Ovary (tissue), 9 donors: ENCODE data around the gene ADAMTS2. TPM values are rescaled to one million over a fixed set of nuclear protein-coding genes. Genes with fewer than 3 reads are reported as not detected.

Source experiments
- DNase-seq, 5 donors: peaks; one replicate each; pipeline ENCODE4 v3.0.0-alpha.2; 2019 to 2020
- H3K27ac ChIP-seq, 2 donors: fragments of 200-600 bp; one replicate each; pipeline versions ENCODE4 v1.5.1 to v1.8.0; 2019 to 2022
- H3K27me3 ChIP-seq: fragments of 200-600 bp; one replicate; pipeline ENCODE4 v1.8.0; 2022
- H3K36me3 ChIP-seq: fragments of 200-600 bp; sonication (generic); one replicate; pipeline ENCODE4 v1.5.1; 2019
- H3K4me1 ChIP-seq: one replicate; pipeline ENCODE4 v1.8.1; 2013; ENCODE audit warnings: mild to moderate bottlenecking, moderate library complexity; ENCODE audit not compliant: insufficient read depth
- H3K4me3 ChIP-seq: fragments of 200-600 bp; sonication (generic); one replicate; pipeline ENCODE4 v1.5.1; 2017
- H3K9me3 ChIP-seq, 2 donors: fragments of 200-600 bp in 1 of 2; sonication (generic) in 1 of 2; one replicate each; pipeline versions ENCODE4 v1.5.1 to v1.8.1; 2013 to 2019; ENCODE audit warnings: mild to moderate bottlenecking in 1 of 2, moderate library complexity in 1 of 2
- EP300 ChIP-seq: sonication (generic); formaldehyde crosslinking; IDR thresholded peaks from one replicate; pipeline ENCODE4 v1.6.1; 2017; ENCODE audit warnings: antibody characterized with exemption
- POLR2A ChIP-seq: fragments of 450-650 bp; IDR thresholded peaks from one replicate; pipeline ENCODE4 v1.6.1; 2017; ENCODE audit warnings: antibody characterized with exemption, mild to moderate bottlenecking, moderate library complexity
- WGBS, 3 donors: extraction: QIAGEN DNeasy Blood & Tissue Kit in 1 of 3; methylation state at CpG; one replicate each; pipeline versions ENCODE4 v1.1.5 to v1.1.7; 2013 to 2017; 5-methylcytosine and 5-hydroxymethylcytosine counted together
- intact Hi-C, 4 donors: fragments of 100-400 bp; cut with DNase I; formaldehyde crosslinking; loops; one replicate each; pipeline versions ENCODE4 v1.11.0 to v1.15.1; 2022 to 2023
- polyA plus RNA-seq, 2 donors: library from polyadenylated mRNA; stranded (reverse); fragments of 200-250 nt in 1 of 2; fragments of 350-450 nt in 1 of 2; fragmentation: Illumina TruSeq in 1 of 2; extraction: RNeasy Lipid Tissue Mini Kit (QIAGEN cat#74804) in 1 of 2; gene quantifications; one replicate each; pipeline ENCODE4 v1.2.3, GENCODE V29; 2013 to 2014
- total RNA-seq, 7 donors: library from RNA; depleted of rRNA in 2 of 7; stranded (reverse); fragments of >200 nt in 2 of 7; fragmentation: NEBNext Ultra II Directional in 3 of 7; extraction: Animal tissue kit (Norgen Biotek cat#: 25700) in 3 of 7; gene quantifications; one replicate each; pipeline versions ENCODE4 v1.1.0 to v1.2.4, GENCODE V29; 2016 to 2023
- TF ChIP-seq, protein P1 (sequence below), 3 donors: fragments of 450-650 bp in 2 of 3; fragments of 200-600 bp in 1 of 3; IDR thresholded peaks; one replicate each; pipeline versions ENCODE4 v1.5.1 to v1.8.0; 2016 to 2022; ENCODE audit warnings: antibody characterized with exemption in 3 of 3, mild to moderate bottlenecking in 1 of 3
- donor health status: DM: no; HTN: no; CAD: no; lungs with moderate emphysema.
- donor health status: DM: no; HTN: no; CAD: no.
- donor health status: Bipolar disorder and iron deficiency.
- donor health status: DM: yes; HTN: yes; CAD: no.
- donor health status: DM: no; HTN: no; CAD: no.
- donor health status: DM: yes; HTN: yes; CAD: no.

ADAMTS2 gene
- total and polyA plus RNA-seq, 9 donors = 7.9 to 31.8 (median 11.5) TPM

DNA sequence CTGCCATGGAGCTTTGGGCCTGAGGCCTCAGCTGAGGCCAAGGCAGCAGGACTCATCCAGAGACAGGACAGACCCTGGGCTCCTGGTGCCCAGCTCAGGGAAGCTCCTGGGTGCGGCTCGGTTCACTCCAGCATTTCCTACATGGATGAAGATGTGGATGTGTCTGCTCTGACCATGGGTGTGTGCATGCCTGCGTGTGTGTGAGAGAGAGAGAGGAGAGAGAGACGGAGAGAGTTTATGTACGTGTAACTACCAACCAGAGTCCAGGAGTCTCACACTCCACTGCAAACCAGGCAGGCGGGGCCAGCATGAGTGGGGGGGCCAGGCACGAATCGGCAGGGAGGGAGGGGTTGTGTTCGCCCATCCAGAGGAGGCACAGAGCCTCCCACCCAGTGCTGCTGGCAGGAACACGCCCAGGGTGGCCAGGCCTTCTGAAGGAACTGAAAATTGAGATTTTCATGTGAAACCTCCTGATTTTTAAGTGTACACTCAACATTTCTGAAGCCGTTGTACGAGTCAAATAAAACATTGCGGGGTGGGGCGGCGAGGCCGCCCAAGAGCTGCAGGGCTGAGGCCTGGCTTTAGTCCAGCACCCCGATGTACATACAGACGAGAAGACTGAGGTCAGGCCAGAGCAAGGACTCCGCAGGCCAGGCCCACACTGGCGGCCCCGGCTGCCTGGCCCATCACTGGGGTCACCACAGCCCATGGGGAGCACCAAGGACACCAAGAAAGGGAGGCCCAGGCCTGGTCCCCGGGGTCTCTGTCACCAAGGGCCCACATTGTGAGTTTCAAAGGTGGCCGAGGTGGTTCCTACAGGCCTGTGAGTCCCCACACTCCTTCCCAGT lies 88.7 kb downstream of the ADAMTS2 start:
- peak overlapping the region; percentile 46 to 62 for H3K27ac ChIP-seq
- no peaks in the 10 kb centered on the region for H3K9me3 ChIP-seq
- peaks cover 25% of the 10 kb centered on the region for H3K4me1 ChIP-seq
- TF ChIP-seq EP300 = no peak
- TF ChIP-seq, protein P1, sequence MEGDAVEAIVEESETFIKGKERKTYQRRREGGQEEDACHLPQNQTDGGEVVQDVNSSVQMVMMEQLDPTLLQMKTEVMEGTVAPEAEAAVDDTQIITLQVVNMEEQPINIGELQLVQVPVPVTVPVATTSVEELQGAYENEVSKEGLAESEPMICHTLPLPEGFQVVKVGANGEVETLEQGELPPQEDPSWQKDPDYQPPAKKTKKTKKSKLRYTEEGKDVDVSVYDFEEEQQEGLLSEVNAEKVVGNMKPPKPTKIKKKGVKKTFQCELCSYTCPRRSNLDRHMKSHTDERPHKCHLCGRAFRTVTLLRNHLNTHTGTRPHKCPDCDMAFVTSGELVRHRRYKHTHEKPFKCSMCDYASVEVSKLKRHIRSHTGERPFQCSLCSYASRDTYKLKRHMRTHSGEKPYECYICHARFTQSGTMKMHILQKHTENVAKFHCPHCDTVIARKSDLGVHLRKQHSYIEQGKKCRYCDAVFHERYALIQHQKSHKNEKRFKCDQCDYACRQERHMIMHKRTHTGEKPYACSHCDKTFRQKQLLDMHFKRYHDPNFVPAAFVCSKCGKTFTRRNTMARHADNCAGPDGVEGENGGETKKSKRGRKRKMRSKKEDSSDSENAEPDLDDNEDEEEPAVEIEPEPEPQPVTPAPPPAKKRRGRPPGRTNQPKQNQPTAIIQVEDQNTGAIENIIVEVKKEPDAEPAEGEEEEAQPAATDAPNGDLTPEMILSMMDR (IDR thresholded peaks at IDR 0.05) = no peak
- TF ChIP-seq POLR2A = no peak
- H3K4me3 ChIP-seq = no peak overlapping the region
- peak in 4 of 5 donors; percentile 39 to 68 (median 52) for DNase-seq
- H3K27me3 ChIP-seq = no peaks in the 10 kb centered on the region
- H3K36me3 ChIP-seq = no peaks in the 10 kb centered on the region
- intact Hi-C loops = no loop called here
- 39 to 58% (median 52%) methylated on average over 23 of the region's 23 CpGs for WGBS, 3 donors

DNA sequence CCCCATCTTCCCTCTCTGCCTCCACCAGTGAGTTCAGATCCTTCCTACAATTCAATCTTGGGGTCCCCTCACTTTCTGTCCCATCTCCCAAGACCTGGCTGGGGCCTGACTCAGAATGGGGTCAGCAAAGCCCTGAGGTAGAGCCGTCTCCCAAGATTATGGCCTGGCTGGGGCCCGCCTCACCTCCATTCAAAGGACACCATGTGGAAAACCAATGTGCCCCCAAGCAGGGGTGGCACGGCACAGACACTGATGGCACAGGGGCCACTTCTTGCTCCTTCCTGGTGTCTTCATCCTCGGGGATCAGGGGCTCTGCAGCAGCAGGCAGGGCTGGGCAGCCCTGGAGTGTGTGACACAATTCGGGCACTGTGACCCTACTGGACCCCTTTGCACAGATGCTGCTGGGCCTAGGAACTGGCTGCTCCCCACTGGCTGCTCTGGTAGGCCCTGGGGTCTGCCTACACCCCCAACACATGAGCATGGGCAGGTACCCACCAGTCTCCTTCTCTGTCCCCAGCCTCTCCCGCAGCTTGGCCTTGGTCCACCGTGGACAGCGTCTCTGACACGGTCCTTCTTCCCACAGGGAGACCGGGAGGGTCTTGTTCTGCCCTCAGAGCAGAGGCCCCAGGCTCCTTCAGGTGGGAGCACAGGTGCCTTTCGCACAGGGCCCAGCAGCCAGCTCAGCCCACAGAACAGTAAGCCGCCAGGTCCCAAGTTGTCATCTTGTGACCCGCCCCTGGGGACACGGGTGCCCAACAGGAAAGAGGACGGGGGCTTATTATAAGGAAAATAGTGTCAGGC lies 89.5 kb downstream of the ADAMTS2 start:
- H3K27ac ChIP-seq = peak overlapping the region; percentile 22 to 62
- no peaks in the 10 kb centered on the region for H3K9me3 ChIP-seq
- H3K4me3 ChIP-seq = no peak overlapping the region
- intact Hi-C loops = no loop called here
- DNase-seq = peak in 1 of 5 donors; percentile 17
- TF ChIP-seq, protein P1 (IDR thresholded peaks at IDR 0.05) = no peak
- TF ChIP-seq POLR2A (no peak), EP300 (no peak)
- WGBS, 3 donors = 93 to 96% (median 95%) methylated on average over 15 of the region's 15 CpGs
- no peaks in the 10 kb centered on the region for H3K27me3 ChIP-seq
- H3K4me1 ChIP-seq = peaks cover 25% of the 10 kb centered on the region
- no peaks in the 10 kb centered on the region for H3K36me3 ChIP-seq

DNA sequence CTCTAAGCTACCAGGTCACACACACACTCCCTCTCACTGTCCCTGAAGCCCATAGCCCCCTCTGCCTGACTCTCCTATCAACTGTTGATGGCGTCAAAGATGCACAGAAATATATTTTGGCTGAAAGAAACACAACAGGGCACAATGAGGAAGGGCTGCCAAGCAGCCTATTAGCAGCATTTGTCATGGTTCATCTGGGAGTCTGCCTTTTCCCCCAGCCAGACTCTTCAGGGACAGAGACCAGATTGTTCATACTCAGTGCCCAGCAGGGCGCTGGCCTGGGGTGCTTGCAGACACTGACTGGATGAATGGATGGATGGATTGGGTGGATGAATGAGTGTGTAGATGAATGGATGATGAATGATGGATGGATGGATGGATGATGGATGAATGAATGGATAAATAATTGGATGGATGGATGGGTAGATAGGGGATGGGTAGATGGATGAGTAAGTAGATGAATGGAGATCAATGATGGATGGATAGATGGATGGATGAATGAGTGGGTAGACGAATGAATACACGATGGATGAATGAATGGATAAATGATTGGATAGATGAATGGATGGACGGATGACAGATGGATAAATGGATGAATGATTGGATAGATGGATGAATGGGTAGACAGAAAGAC lies 90.5 kb downstream of the ADAMTS2 start:
- peak in 1 of 5 donors; percentile 5 for DNase-seq
- Histone ChIP-seq H3K4me3 (no peak overlapping the region), H3K4me1 (peaks cover 25% of the 10 kb centered on the region), H3K36me3 (no peaks in the 10 kb centered on the region), H3K27me3 (no peaks in the 10 kb centered on the region), H3K27ac (no peak overlapping the region), H3K9me3 (no peaks in the 10 kb centered on the region)
- TF ChIP-seq, protein P1 (IDR thresholded peaks at IDR 0.05) = no peak
- no peak for TF ChIP-seq POLR2A
- TF ChIP-seq EP300 = no peak
- WGBS, 3 donors = 96 to 97% (median 96%) methylated on average over 5 of the region's 5 CpGs
- intact Hi-C loops = no loop called here

DNA sequence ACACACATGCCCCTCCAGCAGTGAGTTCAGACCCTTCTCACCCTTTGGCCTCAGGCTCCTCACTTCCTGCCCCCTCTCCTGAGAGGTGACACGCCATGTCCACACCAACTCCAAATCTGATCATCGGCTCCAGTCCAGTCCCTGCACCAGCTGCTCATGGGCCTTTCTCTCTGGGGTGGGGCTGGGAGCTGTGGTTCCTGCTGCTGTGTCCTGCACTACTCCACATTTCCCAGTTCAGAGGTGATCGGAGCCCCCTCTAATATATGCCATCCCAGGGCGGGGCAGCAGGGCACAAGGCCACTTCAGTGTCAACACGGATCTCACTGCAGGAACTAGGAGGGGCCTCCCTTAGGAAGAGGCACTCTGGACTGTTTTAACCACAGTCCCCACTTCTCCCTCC lies 91.5 kb downstream of the ADAMTS2 start:
- H3K36me3 ChIP-seq = no peaks in the 10 kb centered on the region
- H3K4me1 ChIP-seq = peaks cover 18% of the 10 kb centered on the region
- no peak overlapping the region for H3K27ac ChIP-seq
- intact Hi-C loops = no loop called here
- H3K4me3 ChIP-seq = no peak overlapping the region
- no peaks in the 10 kb centered on the region for H3K27me3 ChIP-seq
- 86 to 90% (median 88%) methylated on average over 5 of the region's 5 CpGs for WGBS, 3 donors
- TF ChIP-seq EP300 = no peak
- TF ChIP-seq, protein P1 (IDR thresholded peaks at IDR 0.05) = no peak
- no peaks in the 10 kb centered on the region for H3K9me3 ChIP-seq
- peak in 3 of 5 donors; percentile 10 to 12 (median 10) for DNase-seq
